Right ventricle myocardium superior (tissue), 1 donor: Measurements from ENCODE around the gene LRPAP1. TPM values are rescaled to one million over a fixed set of nuclear protein-coding genes. Genes with fewer than 3 reads are reported as not detected.
"Not testable (repeated sequence)": the region's sequence is repeated elsewhere in the genome, so short reads cannot be mapped to it uniquely, and the experiment has no call there.

Experiments
- ATAC-seq: fragments of 200-7000 bp; cut with Tn5 transposase; one replicate; pipeline ENCODE4 v1.9.1; 2020; ENCODE audit warnings: mild to moderate bottlenecking; ENCODE audit not compliant: poor library complexity
- DNase-seq: peaks from one replicate; pipeline ENCODE4 v3.0.0-alpha.2; 2020
- intact Hi-C: fragments of 100-400 bp; cut with DNase I; formaldehyde crosslinking; loops from one replicate; pipeline ENCODE4 v1.11.2; 2022
- total RNA-seq: library from RNA; stranded (reverse); fragmentation: NEBNext Ultra II Directional; extraction: Animal tissue kit (Norgen Biotek cat#: 25700); gene quantifications from one replicate; pipeline ENCODE4 v1.2.1, GENCODE V29; 2021
- donor health status: DM: no; HTN: yes; CAD: no; lungs with severe emphysema.

The LRPAP1 gene
- total RNA-seq, 1 donor from 2014 or later, result 280 TPM

GRCh38 chr4:3566301-3566700 is 34.1 kb upstream of the LRPAP1 start:
- DNase-seq, intact Hi-C loops, ATAC-seq: not testable (repeated sequence)

GRCh38 chr4:3564948-3565347 is 32.7 kb upstream of the LRPAP1 start:
- ATAC-seq, DNase-seq, intact Hi-C loops: not testable (repeated sequence)

GRCh38 chr4:3563403-3563802 is 31.2 kb upstream of the LRPAP1 start:
- ATAC-seq (no peak), DNase-seq (no peak)
- intact Hi-C loops, result no loop called here

GRCh38 chr4:3562127-3562526 is 29.9 kb upstream of the LRPAP1 start:
- intact Hi-C loops, DNase-seq, ATAC-seq: not testable (repeated sequence)

GRCh38 chr4:3560465-3560864 is 28.2 kb upstream of the LRPAP1 start:
- DNase-seq, ATAC-seq, intact Hi-C loops: not testable (repeated sequence)

GRCh38 chr4:3559381-3560290 is 27.4 kb upstream of the LRPAP1 start:
- intact Hi-C loops, ATAC-seq, DNase-seq: not testable (repeated sequence)

- ATAC-seq, intact Hi-C loops, DNase-seq: not testable (repeated sequence)
Observed at GRCh38 chr4:3558514-3558836, 26.3 kb upstream of the LRPAP1 start.

GRCh38 chr4:3557676-3558513 is 25.7 kb upstream of the LRPAP1 start:
- ATAC-seq, DNase-seq, intact Hi-C loops: not testable (repeated sequence)

- DNase-seq, ATAC-seq: not testable (repeated sequence)
Observed at GRCh38 chr4:3557088-3557492, 24.9 kb upstream of the LRPAP1 start.

GRCh38 chr4:3556244-3556867 is 24.1 kb upstream of the LRPAP1 start:
- DNase-seq, intact Hi-C loops, ATAC-seq: not testable (repeated sequence)

More at GRCh38 chr4:3557088-3557492, 24.9 kb upstream of the LRPAP1 start:
- intact Hi-C loops, result not testable (repeated sequence)

- intact Hi-C loops, ATAC-seq, DNase-seq: not testable (repeated sequence)
Observed at GRCh38 chr4:3555459-3556070, 23.3 kb upstream of the LRPAP1 start.

GRCh38 chr4:3551366-3551765 is 19.1 kb upstream of the LRPAP1 start:
- intact Hi-C loops, DNase-seq, ATAC-seq: not testable (repeated sequence)

GRCh38 chr4:3550792-3551325 is 18.6 kb upstream of the LRPAP1 start:
- intact Hi-C loops, ATAC-seq, DNase-seq: not testable (repeated sequence)

- DNase-seq, intact Hi-C loops, ATAC-seq: not testable (repeated sequence)
Observed at GRCh38 chr4:3550041-3550440, 17.8 kb upstream of the LRPAP1 start.

GRCh38 chr4:3549694-3550001 is 17.4 kb upstream of the LRPAP1 start:
- intact Hi-C loops, DNase-seq, ATAC-seq: not testable (repeated sequence)

- intact Hi-C loops, DNase-seq, ATAC-seq: not testable (repeated sequence)
Observed at GRCh38 chr4:3548991-3549693, 16.9 kb upstream of the LRPAP1 start.

GRCh38 chr4:3546721-3547120 is 14.5 kb upstream of the LRPAP1 start:
- ATAC-seq, intact Hi-C loops, DNase-seq: not testable (repeated sequence)
